Fibroblast of villous mesenchyme (primary cell): ENCODE results near the gene KLF5. TPM values are rescaled to one million over a fixed set of nuclear protein-coding genes. Genes with fewer than 3 reads are reported as not detected.

ENCODE experiments used
- DNase-seq: peaks from one replicate; pipeline ENCODE4 v3.0.0-alpha.2; 2010; ENCODE audit warnings: low read depth
- H3K4me3 ChIP-seq: 2 replicates; pipeline ENCODE4 v1.5.1; 2011; ENCODE audit warnings: low read depth, mild to moderate bottlenecking, low read length
- CTCF ChIP-seq: IDR thresholded peaks from 2 replicates; pipeline ENCODE4 v1.5.1; 2012; ENCODE audit warnings: low read depth, mild to moderate bottlenecking, low read length; ENCODE audit not compliant: insufficient read depth
- total RNA-seq: library from RNA; depleted of rRNA; stranded (reverse); fragments of >200 nt; gene quantifications from 2 replicates; pipeline ENCODE4 v1.2.3, GENCODE V29; 2012

KLF5 gene
- total RNA-seq, 1 donor, result 15.1 TPM

- no peak for TF ChIP-seq CTCF
- no peak for DNase-seq
- no peak overlapping the region for H3K4me3 ChIP-seq
Measured at GRCh38 chr13:73073050-73073449, 14.2 kb downstream of the KLF5 start.

GRCh38 chr13:73074014-73074413 lies 15.2 kb downstream of the KLF5 start:
- no peak for DNase-seq
- no peak overlapping the region for H3K4me3 ChIP-seq
- TF ChIP-seq CTCF, result no peak

- H3K4me3 ChIP-seq, result no peak overlapping the region
- TF ChIP-seq CTCF, result no peak
- no peak for DNase-seq
Measured at GRCh38 chr13:73074926-73075325, 16.1 kb downstream of the KLF5 start.

- H3K4me3 ChIP-seq, result no peak overlapping the region
- no peak for TF ChIP-seq CTCF
- DNase-seq, result no peak
Measured at GRCh38 chr13:73075546-73075945, 16.7 kb downstream of the KLF5 start.

- TF ChIP-seq CTCF, result no peak
- no peak for DNase-seq
- no peak overlapping the region for H3K4me3 ChIP-seq
Measured at GRCh38 chr13:73075954-73076353, 17.1 kb downstream of the KLF5 start.

- no peak for DNase-seq
- TF ChIP-seq CTCF, result no peak
- no peak overlapping the region for H3K4me3 ChIP-seq
Measured at GRCh38 chr13:73077865-73078264, 19.1 kb downstream of the KLF5 start.

- no peak overlapping the region for H3K4me3 ChIP-seq
- no peak for DNase-seq
- no peak for TF ChIP-seq CTCF
Measured at GRCh38 chr13:73079359-73079758, 20.6 kb downstream of the KLF5 start.
